Middle frontal gyrus (tissue), 1 donor: Measurements from ENCODE around the gene C1QTNF7.

ENCODE experiments used
- DNase-seq: peaks from one replicate; pipeline ENCODE4 v3.0.0-alpha.2; 2015; ENCODE audit warnings: low spot score; ENCODE audit errors: extremely low spot score

C1QTNF7 gene

GRCh38 chr4:15457406-15458201, 29.8 kb downstream of the C1QTNF7 start:
- peak; percentile 51 for DNase-seq

- DNase-seq = no peak
Observed at GRCh38 chr4:15458616-15459015, 30.8 kb downstream of the C1QTNF7 start.

GRCh38 chr4:15459706-15460105, 31.9 kb downstream of the C1QTNF7 start:
- DNase-seq = no peak

GRCh38 chr4:15466596-15466995, 38.8 kb downstream of the C1QTNF7 start:
- no peak for DNase-seq

- DNase-seq = no peak
Observed at GRCh38 chr4:15469402-15470127, 41.7 kb downstream of the C1QTNF7 start, which contains the start of gene CC2D2A. CC2D2A (plus strand) TSS chr4:15469882; CDS start chr4:15475933, 6,051 bp downstream.

GRCh38 chr4:15470128-15470475, 42.3 kb downstream of the C1QTNF7 start:
- no peak for DNase-seq

GRCh38 chr4:15476396-15476795, 48.6 kb downstream of the C1QTNF7 start:
- DNase-seq = no peak

- no peak for DNase-seq
Observed at GRCh38 chr4:15478724-15479088, 50.9 kb downstream of the C1QTNF7 start.

GRCh38 chr4:15479089-15479912, 51.5 kb downstream of the C1QTNF7 start:
- DNase-seq = peak; percentile 81

- no peak for DNase-seq
Observed at GRCh38 chr4:15479913-15480185, 52.0 kb downstream of the C1QTNF7 start.

GRCh38 chr4:15481961-15482745, 54.3 kb downstream of the C1QTNF7 start:
- no peak for DNase-seq

- DNase-seq = no peak
Observed at GRCh38 chr4:15482842-15483241, 55.0 kb downstream of the C1QTNF7 start.

GRCh38 chr4:15488136-15488535, 60.3 kb downstream of the C1QTNF7 start:
- no peak for DNase-seq

- DNase-seq = no peak
Observed at GRCh38 chr4:15488658-15489470, 61.0 kb downstream of the C1QTNF7 start.

GRCh38 chr4:15489551-15489950, 61.7 kb downstream of the C1QTNF7 start:
- no peak for DNase-seq

- no peak for DNase-seq
Observed at GRCh38 chr4:15493411-15493810, 65.6 kb downstream of the C1QTNF7 start.

GRCh38 chr4:15495621-15496020, 67.8 kb downstream of the C1QTNF7 start:
- DNase-seq = no peak
